A549 (cell line): ENCODE measurements around the gene CFAP46. TPM values are rescaled to one million over a fixed set of nuclear protein-coding genes. Genes with fewer than 3 reads are reported as not detected.

ENCODE experiments used
- ATAC-seq, 2 experiments: fragments of 200-7000 bp in 1 of 2; fragments of >200 bp in 1 of 2; cut with Nextera tagmentation in 1 of 2; cut with Tn5 transposase in 1 of 2; 3 replicates each; pipeline versions ENCODE4 v1.8.0 to v1.9.1; 2018 to 2020; ENCODE audit warnings: mild to moderate bottlenecking in 1 of 2, moderate library complexity in 1 of 2
- CTCF ChIA-PET: fragments of 300-600 bp; sonication (Branson Sonifier 250); formaldehyde crosslinking; extraction: SDS; loops from one replicate; lab custom pipeline; 2021; ENCODE audit warnings: antibody characterized with exemption, inconsistent platforms; lab: Yijun Ruan, JAX
- POLR2A ChIA-PET: fragments of 350-600 bp; formaldehyde crosslinking; extraction: SDS; loops from one replicate; lab custom pipeline; 2021; ENCODE audit warnings: antibody characterized with exemption, inconsistent platforms; lab: Yijun Ruan, JAX
- DNase-seq, 2 experiments: peaks; one replicate each; pipeline versions ENCODE4 v3.0.0 to v3.0.0-alpha.2; 2011 to 2016; ENCODE audit warnings: low read depth in 1 of 2, low spot score in 1 of 2
- FAIRE-seq: peaks from 2 replicates; lab custom pipeline; 2011; peaks lifted over from hg19 to GRCh38; lab: Jason Lieb, UNC
- H3K27ac ChIP-seq, 2 experiments: fragments of >200 bp; sonication (Bioruptor Twin); formaldehyde crosslinking; 3 replicates each; pipeline ENCODE4 v1.5.1; 2016 to 2017
- H3K4me1 ChIP-seq: fragments of >200 bp; sonication (Bioruptor Twin); formaldehyde crosslinking; 3 replicates; pipeline ENCODE4 v1.6.1; 2016
- H3K4me2 ChIP-seq: fragments of >200 bp; sonication (Bioruptor Twin); formaldehyde crosslinking; 3 replicates; pipeline ENCODE4 v1.6.1; 2016
- H3K4me3 ChIP-seq: fragments of >200 bp; sonication (Bioruptor Twin); formaldehyde crosslinking; 3 replicates; pipeline ENCODE4 v1.5.1; 2016
- H3K9me3 ChIP-seq: fragments of >200 bp; sonication (Bioruptor Twin); formaldehyde crosslinking; 3 replicates; pipeline ENCODE4 v1.6.1; 2016
- BHLHE40 ChIP-seq: IDR thresholded peaks from 2 replicates; pipeline ENCODE4 v1.6.1; 2012; ENCODE audit warnings: low read depth, low read length, inconsistent platforms
- CHD2 ChIP-seq: fragments of 150-350 bp; IDR thresholded peaks from 2 replicates; pipeline ENCODE4 v1.6.1; 2014; ENCODE audit warnings: low read length; ENCODE audit not compliant: partially characterized antibody
- CHD4 ChIP-seq: fragments of 200-600 bp; sonication (generic); IDR thresholded peaks from 2 replicates; pipeline ENCODE4 v1.6.1; 2016; ENCODE audit warnings: antibody characterized with exemption, mild to moderate bottlenecking, borderline replicate concordance
- EHF ChIP-seq: fragments of 250-450 bp; sonication (Bioruptor Pico); IDR thresholded peaks from 2 replicates; pipeline ENCODE4 v1.5.0; 2020; ENCODE audit warnings: mild to moderate bottlenecking
- EHMT2 ChIP-seq: fragments of 200-600 bp; sonication (generic); IDR thresholded peaks from 2 replicates; pipeline ENCODE4 v1.6.1; 2016; ENCODE audit warnings: antibody characterized with exemption, low read depth, mild to moderate bottlenecking, moderate library complexity
- EP300 ChIP-seq, 2 experiments: fragments of >200 bp; sonication (Bioruptor Twin); formaldehyde crosslinking; IDR thresholded peaks; 2 replicates in 1 of 2; 3 replicates in 1 of 2; pipeline ENCODE4 v1.6.1; 2016 to 2017
- FOSB ChIP-seq: fragments of 250-450 bp; sonication (Bioruptor Pico); IDR thresholded peaks from 2 replicates; pipeline ENCODE4 v1.5.0; 2020; ENCODE audit warnings: mild to moderate bottlenecking, moderate library complexity
- HDAC2 ChIP-seq: fragments of 200-600 bp; sonication (generic); IDR thresholded peaks from 2 replicates; pipeline ENCODE4 v1.6.1; 2016
- HEYL ChIP-seq: fragments of 250-450 bp; sonication (Bioruptor Pico); IDR thresholded peaks from 2 replicates; pipeline ENCODE4 v1.8.0; 2021; ENCODE audit warnings: mild to moderate bottlenecking, moderate library complexity
- JUNB ChIP-seq: fragments of >200 bp; sonication (Bioruptor Twin); formaldehyde crosslinking; IDR thresholded peaks from 2 replicates; pipeline ENCODE4 v1.6.1; 2016
- MAZ ChIP-seq: fragments of 150-350 bp; IDR thresholded peaks from 2 replicates; pipeline ENCODE4 v1.6.1; 2014; ENCODE audit warnings: antibody characterized with exemption, low read depth, low read length, borderline replicate concordance
- NPAS2 ChIP-seq: fragments of 250-450 bp; sonication (Bioruptor Pico); IDR thresholded peaks from 2 replicates; pipeline ENCODE4 v1.8.0; 2022; ENCODE audit warnings: mild to moderate bottlenecking, moderate library complexity, borderline replicate concordance
- NR3C1 ChIP-seq: fragments of >200 bp; sonication (Bioruptor Twin); formaldehyde crosslinking; IDR thresholded peaks from 3 replicates; pipeline ENCODE4 v1.6.1; 2017
- RAD21 ChIP-seq, 2 experiments: fragments of >200 bp in 1 of 2; sonication (Bioruptor Twin) in 1 of 2; formaldehyde crosslinking in 1 of 2; IDR thresholded peaks in 1 of 2; conservative IDR thresholded peaks in 1 of 2; 2 replicates in 1 of 2; 3 replicates in 1 of 2; pipeline ENCODE4 v1.6.1; 2012 to 2018; ENCODE audit warnings: inconsistent platforms in 1 of 2
- RCOR1 ChIP-seq: fragments of 150-350 bp; IDR thresholded peaks from 2 replicates; pipeline ENCODE4 v1.6.1; 2014; ENCODE audit warnings: antibody characterized with exemption, low read length, low read depth
- RFX5 ChIP-seq: fragments of 450-650 bp; IDR thresholded peaks from 2 replicates; pipeline ENCODE4 v1.7.1; 2014; ENCODE audit warnings: antibody characterized with exemption, mild to moderate bottlenecking, moderate library complexity
- TP53 ChIP-seq: fragments of 250-450 bp; sonication (Bioruptor Pico); IDR thresholded peaks from 2 replicates; pipeline ENCODE4 v1.5.0; 2021; ENCODE audit warnings: mild to moderate bottlenecking, moderate library complexity
- ZC3H11A ChIP-seq: fragments of 450-650 bp; IDR thresholded peaks from 2 replicates; pipeline ENCODE4 v1.6.1; 2014; ENCODE audit warnings: antibody characterized with exemption, mild to moderate bottlenecking
- ZFP36 ChIP-seq: fragments of 450-650 bp; IDR thresholded peaks from 2 replicates; pipeline ENCODE4 v1.6.1; 2014; ENCODE audit warnings: borderline replicate concordance; ENCODE audit not compliant: partially characterized antibody
- ZNF302 ChIP-seq: fragments of 250-450 bp; sonication (Bioruptor Pico); IDR thresholded peaks from 2 replicates; pipeline ENCODE4 v1.9.0; 2021; ENCODE audit warnings: inconsistent platforms, mild to moderate bottlenecking, moderate library complexity
- ZSCAN20 ChIP-seq: fragments of 250-450 bp; sonication (Bioruptor Pico); IDR thresholded peaks from 2 replicates; pipeline ENCODE4 v1.8.0; 2022; ENCODE audit warnings: mild to moderate bottlenecking, moderate library complexity
- WGBS: methylation state at CpG from one replicate; pipeline ENCODE4 v1.1.6; 2017; ENCODE audit errors: missing lambda C conversion rate; 5-methylcytosine and 5-hydroxymethylcytosine counted together
- polyA plus RNA-seq, 4 experiments: library from polyadenylated mRNA; depleted of rRNA in 3 of 4; stranded (reverse); fragments of >200 nt; fragmentation: RNase III in 1 of 4; extraction: RNeasy Plus Mini Kit Qiagen cat#74134 plus additional on column Dnase treatment in 1 of 4; gene quantifications; 2 replicates in 3 of 4; 3 replicates in 1 of 4; pipeline ENCODE4 v1.2.3, GENCODE V29; 2011 to 2017
- TF ChIP-seq, protein P1 (sequence below): fragments of 450-650 bp; IDR thresholded peaks from 2 replicates; pipeline ENCODE4 v1.6.1; 2014; ENCODE audit warnings: antibody characterized with exemption
- TF ChIP-seq, protein P2 (sequence below): fragments of >200 bp; sonication (Bioruptor Twin); formaldehyde crosslinking; IDR thresholded peaks from 3 replicates; pipeline ENCODE4 v1.5.1; 2016
- TF ChIP-seq, protein P3 (sequence below): fragments of >200 bp; sonication (Bioruptor Twin); formaldehyde crosslinking; IDR thresholded peaks from 3 replicates; pipeline ENCODE4 v1.6.1; 2016
- TF ChIP-seq, protein P4 (sequence below): fragments of 200-600 bp; sonication (generic); IDR thresholded peaks from 2 replicates; pipeline ENCODE4 v1.6.1; 2016; ENCODE audit warnings: antibody characterized with exemption, mild to moderate bottlenecking, moderate library complexity
- TF ChIP-seq, protein P5 (sequence below): fragments of 250-450 bp; sonication (Bioruptor Pico); IDR thresholded peaks from 2 replicates; pipeline ENCODE4 v1.5.0; 2020; ENCODE audit warnings: low read depth, mild to moderate bottlenecking, moderate library complexity

Gene CFAP46
- polyA plus RNA-seq, 2 of the 4 experiments (the other 2 are of a cell fraction) = 0.88 to 1.8 TPM

DNA sequence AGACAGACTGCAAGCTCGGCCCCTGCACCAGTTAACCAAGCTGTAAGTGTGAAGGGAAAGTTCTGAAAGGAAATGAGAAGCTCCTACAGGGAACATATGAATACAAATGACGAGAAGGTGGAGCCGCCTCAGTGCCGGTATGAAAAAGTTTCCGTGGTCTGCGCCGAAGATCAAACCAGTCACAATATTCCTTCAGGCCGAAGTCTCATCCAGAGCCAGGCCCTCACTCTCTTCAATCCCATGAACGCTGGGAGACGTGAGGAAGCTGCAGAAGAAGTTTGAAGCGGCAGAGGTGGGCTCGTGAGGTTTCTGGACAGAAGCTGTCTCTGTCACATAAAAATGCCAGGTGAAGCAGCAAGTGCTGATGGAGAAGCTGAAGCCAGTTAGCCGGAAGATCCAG lies 71.9 kb downstream of the CFAP46 start (continued):
- no peak for TF ChIP-seq EP300 (IDR thresholded peaks at IDR 0.05)
- no peak for TF ChIP-seq JUNB
- TF ChIP-seq ZSCAN20 (CRISPR knock-in tag) = no peak
- TF ChIP-seq FOSB (CRISPR knock-in tag) = no peak

DNA sequence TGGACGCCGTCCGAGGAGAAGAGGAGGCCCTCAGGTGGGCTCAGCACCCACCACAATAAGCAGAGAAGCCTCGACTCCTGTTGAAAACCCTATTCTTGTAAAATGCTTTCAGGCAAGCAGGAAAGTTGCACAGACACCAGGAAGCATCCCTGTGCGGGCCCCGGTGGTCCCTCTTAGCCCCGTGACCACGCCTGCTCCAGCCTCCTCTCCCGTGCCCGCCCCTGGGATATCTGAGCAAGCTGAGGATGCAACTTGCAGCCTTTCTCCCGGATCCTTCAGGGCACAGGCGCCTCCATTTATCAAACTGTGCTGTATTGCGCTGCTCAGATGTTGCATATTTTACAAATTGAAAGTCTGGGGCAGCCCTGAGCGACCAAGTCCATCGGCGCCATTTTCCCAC lies 72.7 kb downstream of the CFAP46 start:
- 47% methylated on average over 16 of the region's 16 CpGs for WGBS
- Histone ChIP-seq H3K4me1 (no peaks in the 10 kb centered on the region), H3K27ac (no peak overlapping the region), H3K4me3 (no peak overlapping the region), H3K9me3 (peaks cover 8% of the 10 kb centered on the region; the same call in 1 of the 3 replicates), H3K4me2 (no peak overlapping the region)
- CTCF ChIA-PET = no interaction called here
- TF ChIP-seq EHMT2 (no peak), EHF (CRISPR knock-in tag) (no peak), MAZ (no peak), HDAC2 (no peak), ZNF302 (CRISPR knock-in tag) (no peak), CHD4 (no peak), TP53 (CRISPR knock-in tag) (no peak)
- TF ChIP-seq, protein P1, sequence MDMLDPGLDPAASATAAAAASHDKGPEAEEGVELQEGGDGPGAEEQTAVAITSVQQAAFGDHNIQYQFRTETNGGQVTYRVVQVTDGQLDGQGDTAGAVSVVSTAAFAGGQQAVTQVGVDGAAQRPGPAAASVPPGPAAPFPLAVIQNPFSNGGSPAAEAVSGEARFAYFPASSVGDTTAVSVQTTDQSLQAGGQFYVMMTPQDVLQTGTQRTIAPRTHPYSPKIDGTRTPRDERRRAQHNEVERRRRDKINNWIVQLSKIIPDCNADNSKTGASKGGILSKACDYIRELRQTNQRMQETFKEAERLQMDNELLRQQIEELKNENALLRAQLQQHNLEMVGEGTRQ = no peak
- TF ChIP-seq, protein P2, sequence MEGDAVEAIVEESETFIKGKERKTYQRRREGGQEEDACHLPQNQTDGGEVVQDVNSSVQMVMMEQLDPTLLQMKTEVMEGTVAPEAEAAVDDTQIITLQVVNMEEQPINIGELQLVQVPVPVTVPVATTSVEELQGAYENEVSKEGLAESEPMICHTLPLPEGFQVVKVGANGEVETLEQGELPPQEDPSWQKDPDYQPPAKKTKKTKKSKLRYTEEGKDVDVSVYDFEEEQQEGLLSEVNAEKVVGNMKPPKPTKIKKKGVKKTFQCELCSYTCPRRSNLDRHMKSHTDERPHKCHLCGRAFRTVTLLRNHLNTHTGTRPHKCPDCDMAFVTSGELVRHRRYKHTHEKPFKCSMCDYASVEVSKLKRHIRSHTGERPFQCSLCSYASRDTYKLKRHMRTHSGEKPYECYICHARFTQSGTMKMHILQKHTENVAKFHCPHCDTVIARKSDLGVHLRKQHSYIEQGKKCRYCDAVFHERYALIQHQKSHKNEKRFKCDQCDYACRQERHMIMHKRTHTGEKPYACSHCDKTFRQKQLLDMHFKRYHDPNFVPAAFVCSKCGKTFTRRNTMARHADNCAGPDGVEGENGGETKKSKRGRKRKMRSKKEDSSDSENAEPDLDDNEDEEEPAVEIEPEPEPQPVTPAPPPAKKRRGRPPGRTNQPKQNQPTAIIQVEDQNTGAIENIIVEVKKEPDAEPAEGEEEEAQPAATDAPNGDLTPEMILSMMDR = no peak
- TF ChIP-seq, protein P3, sequence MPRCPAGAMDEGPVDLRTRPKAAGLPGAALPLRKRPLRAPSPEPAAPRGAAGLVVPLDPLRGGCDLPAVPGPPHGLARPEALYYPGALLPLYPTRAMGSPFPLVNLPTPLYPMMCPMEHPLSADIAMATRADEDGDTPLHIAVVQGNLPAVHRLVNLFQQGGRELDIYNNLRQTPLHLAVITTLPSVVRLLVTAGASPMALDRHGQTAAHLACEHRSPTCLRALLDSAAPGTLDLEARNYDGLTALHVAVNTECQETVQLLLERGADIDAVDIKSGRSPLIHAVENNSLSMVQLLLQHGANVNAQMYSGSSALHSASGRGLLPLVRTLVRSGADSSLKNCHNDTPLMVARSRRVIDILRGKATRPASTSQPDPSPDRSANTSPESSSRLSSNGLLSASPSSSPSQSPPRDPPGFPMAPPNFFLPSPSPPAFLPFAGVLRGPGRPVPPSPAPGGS = no peak
- ATAC-seq (no peak), FAIRE-seq (no peak), DNase-seq (no peak)
- POLR2A ChIA-PET = no interaction called here

DNA sequence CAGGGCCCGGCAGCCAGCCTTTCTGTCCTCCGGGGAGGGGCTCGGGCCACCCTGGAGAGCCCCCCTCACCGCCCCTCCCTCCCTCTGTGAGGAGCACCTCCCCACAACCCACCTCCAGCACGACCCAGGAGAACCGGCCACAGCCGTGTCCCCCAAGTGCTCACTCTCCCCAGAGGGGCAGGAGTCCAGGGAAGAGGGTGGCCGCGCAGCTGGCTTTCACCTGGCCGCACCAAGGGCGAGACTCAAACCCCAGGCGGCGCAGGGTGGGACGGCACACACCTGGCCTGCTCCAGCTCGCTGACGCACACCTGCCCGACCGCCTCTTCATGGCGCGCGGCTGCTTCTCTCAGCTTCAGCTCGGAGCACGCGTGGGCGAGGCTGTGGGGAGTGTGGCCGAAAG lies 73.4 kb downstream of the CFAP46 start:
- Histone ChIP-seq H3K27ac (no peak overlapping the region), H3K4me2 (no peak overlapping the region), H3K9me3 (peaks cover 8% of the 10 kb centered on the region; the same call in 1 of the 3 replicates), H3K4me3 (no peak overlapping the region), H3K4me1 (no peaks in the 10 kb centered on the region)
- ChIA-PET POLR2A (no interaction called here), CTCF (no interaction called here)
- ATAC-seq = no peak
- WGBS = 68% methylated on average over 13 of the region's 26 CpGs
- DNase-seq = no peak
- FAIRE-seq = no peak
- TF ChIP-seq NPAS2 (CRISPR knock-in tag) = no peak
- no peak for TF ChIP-seq TP53 (CRISPR knock-in tag)
- no peak for TF ChIP-seq ZNF302 (CRISPR knock-in tag)
- TF ChIP-seq ZFP36 = no peak
- TF ChIP-seq NR3C1 = no peak
- TF ChIP-seq BHLHE40 = no peak
- TF ChIP-seq, protein P4, sequence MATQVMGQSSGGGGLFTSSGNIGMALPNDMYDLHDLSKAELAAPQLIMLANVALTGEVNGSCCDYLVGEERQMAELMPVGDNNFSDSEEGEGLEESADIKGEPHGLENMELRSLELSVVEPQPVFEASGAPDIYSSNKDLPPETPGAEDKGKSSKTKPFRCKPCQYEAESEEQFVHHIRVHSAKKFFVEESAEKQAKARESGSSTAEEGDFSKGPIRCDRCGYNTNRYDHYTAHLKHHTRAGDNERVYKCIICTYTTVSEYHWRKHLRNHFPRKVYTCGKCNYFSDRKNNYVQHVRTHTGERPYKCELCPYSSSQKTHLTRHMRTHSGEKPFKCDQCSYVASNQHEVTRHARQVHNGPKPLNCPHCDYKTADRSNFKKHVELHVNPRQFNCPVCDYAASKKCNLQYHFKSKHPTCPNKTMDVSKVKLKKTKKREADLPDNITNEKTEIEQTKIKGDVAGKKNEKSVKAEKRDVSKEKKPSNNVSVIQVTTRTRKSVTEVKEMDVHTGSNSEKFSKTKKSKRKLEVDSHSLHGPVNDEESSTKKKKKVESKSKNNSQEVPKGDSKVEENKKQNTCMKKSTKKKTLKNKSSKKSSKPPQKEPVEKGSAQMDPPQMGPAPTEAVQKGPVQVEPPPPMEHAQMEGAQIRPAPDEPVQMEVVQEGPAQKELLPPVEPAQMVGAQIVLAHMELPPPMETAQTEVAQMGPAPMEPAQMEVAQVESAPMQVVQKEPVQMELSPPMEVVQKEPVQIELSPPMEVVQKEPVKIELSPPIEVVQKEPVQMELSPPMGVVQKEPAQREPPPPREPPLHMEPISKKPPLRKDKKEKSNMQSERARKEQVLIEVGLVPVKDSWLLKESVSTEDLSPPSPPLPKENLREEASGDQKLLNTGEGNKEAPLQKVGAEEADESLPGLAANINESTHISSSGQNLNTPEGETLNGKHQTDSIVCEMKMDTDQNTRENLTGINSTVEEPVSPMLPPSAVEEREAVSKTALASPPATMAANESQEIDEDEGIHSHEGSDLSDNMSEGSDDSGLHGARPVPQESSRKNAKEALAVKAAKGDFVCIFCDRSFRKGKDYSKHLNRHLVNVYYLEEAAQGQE = no peak
- no peak for TF ChIP-seq EHMT2
- no peak for TF ChIP-seq RFX5
- TF ChIP-seq RAD21 (conservative IDR thresholded peaks at IDR 0.05 in 1 of 2, IDR thresholded peaks at IDR 0.05 in 1 of 2) = no peak
- no peak for TF ChIP-seq EHF (CRISPR knock-in tag)
- no peak for TF ChIP-seq RCOR1
- TF ChIP-seq, protein P5, sequence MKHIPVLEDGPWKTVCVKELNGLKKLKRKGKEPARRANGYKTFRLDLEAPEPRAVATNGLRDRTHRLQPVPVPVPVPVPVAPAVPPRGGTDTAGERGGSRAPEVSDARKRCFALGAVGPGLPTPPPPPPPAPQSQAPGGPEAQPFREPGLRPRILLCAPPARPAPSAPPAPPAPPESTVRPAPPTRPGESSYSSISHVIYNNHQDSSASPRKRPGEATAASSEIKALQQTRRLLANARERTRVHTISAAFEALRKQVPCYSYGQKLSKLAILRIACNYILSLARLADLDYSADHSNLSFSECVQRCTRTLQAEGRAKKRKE (CRISPR knock-in tag) = no peak
- no peak for TF ChIP-seq ZC3H11A
- TF ChIP-seq HEYL (CRISPR knock-in tag) = no peak
- TF ChIP-seq CHD2 = no peak
